AG09319 (cell line): Measurements from ENCODE around the gene TFEB.

Experiments
- DNase-seq: peaks from one replicate; pipeline ENCODE4 v3.0.0-alpha.2; 2010; ENCODE audit warnings: low read depth; ENCODE audit errors: extremely low read depth
- CTCF ChIP-seq: IDR thresholded peaks from 2 replicates; pipeline ENCODE4 v1.5.1; 2011; ENCODE audit warnings: low read depth, mild to moderate bottlenecking, inconsistent platforms, low read length, moderate library complexity

TFEB gene

GRCh38 chr6:41694815-41695526, 40.4 kb downstream of the TFEB start:
- no peak for TF ChIP-seq CTCF
- no peak for DNase-seq

GRCh38 chr6:41693281-41694240, 41.8 kb downstream of the TFEB start:
- no peak for DNase-seq

GRCh38 chr6:41692730-41693129, 42.7 kb downstream of the TFEB start:
- no peak for DNase-seq
- no peak for TF ChIP-seq CTCF

More at GRCh38 chr6:41693281-41694240, 41.8 kb downstream of the TFEB start:
- TF ChIP-seq CTCF, result no peak

- DNase-seq, result no peak
- TF ChIP-seq CTCF, result no peak
Measured at GRCh38 chr6:41692080-41692675, 43.2 kb downstream of the TFEB start.

- no peak for DNase-seq
Measured at GRCh38 chr6:41691426-41692079, 43.9 kb downstream of the TFEB start.

More at GRCh38 chr6:41691426-41692079, 43.9 kb downstream of the TFEB start:
- no peak for TF ChIP-seq CTCF
